KG1 (cell line): ENCODE measurements around the gene BCAS4.

Experiments
- DNase-seq: peaks from one replicate; lab custom pipeline; 2025; lab: John Stamatoyannopoulos, UW

The BCAS4 gene

DNA sequence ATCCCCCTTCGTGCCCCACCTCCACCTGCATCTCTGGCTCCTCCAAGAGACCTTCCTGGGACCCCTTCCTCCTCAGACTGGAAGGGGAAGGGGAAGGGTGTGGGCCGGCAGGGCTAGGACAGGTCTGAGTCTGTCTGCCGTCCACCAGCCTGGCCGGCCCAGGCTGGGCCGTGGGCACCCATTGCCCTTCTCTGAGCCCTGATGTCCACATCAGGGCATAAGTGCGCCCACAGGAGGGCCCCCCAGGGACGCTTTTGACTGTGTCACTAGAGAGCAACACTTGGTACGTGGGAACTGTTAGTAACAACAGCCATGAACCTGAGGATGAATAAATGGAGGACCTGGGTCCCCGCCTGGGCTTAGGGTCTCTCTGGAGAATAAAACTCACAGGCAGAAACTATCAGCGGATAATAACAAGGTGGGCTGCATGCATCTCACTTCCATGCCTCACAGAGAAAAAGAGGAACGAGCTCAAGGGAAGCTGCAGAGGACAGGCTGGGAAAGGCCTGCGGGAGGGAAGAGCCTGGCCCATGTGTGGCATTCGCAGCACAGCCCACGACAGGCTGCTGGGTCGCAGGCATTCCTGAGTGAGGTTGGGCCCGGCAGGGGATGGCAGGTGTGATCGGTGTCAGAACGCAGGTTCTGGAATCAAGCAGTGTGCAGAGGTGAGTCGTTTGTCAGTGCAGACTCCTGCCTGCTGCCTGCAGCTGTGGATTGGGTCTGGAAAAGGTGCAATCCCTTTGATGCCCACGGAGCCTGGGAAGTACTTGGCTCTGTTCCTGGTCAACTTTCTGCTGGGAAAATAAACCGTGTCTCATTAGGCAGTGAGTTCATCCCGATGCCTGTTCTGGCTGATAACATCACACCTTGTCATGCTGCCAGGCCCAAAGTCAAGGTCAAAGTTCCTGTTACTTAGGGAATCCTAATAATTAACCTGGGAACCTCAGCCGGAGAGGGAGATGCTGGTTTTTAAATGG lies 60.9 kb downstream of the BCAS4 start:
- DNase-seq = no peak

DNA sequence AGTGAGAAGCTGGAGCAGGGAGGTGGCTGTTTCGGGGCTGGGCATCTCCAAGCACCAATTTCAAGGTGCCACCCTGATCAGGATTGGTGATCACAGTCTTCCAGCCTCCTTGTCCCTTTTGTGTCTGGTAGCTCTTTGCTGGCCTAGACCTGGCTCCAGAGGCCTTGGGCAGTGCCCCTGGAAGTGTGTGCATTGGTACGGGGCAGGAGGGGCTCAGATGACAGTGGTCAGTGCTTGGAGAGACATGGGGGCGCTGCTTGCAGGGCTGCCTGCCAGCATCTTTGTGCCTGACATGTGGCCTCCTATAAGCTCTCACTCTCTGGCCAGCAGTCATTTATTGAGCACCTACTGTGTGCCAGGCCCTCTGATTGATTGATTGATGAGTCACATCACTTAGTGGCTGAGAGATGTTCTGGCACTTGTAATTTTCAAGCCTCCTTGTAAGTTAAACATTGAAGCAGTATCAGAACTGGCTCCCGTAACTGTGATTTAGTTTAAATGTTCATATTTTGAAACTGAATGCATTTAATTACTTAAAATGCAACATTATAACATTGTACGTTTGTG lies 61.7 kb downstream of the BCAS4 start:
- DNase-seq = no peak

DNA sequence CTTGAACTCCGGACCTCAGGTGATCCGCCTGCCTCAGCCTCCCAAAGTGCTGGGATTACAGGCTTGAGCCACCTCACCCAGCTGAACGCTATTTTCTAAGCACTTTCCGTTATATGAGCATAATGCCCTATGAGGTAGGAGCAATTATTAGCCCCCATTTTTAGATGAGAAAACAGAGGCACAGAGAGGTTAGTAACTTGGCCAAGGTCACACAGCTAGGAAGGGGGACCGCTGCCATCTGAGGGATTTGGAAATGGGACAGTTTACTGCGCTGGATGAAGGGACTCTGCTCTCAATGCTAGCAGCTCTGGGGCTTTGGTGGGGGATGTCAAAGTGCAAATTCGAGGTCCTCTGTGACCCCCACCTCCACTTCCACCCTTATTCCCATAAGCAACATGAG lies 62.5 kb downstream of the BCAS4 start:
- no peak for DNase-seq

DNA sequence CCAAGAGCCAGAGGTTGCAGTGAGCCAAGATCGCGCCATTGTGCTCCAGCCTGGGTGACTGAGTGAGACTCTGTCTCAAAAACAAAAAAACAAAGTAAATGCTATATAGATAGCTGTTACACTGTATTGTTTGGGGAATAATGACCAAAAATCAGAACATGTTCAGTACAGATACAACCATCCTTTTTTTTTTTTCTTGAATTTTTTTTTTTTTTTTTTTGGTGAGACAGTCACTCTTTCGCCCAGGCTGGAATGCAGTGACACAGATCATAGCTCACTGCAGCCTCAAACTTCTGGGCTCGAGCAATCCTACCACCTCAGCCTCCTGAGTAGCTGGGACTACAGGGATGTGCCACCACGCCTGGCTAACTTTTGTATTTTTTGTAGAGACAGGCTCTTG lies 63.7 kb downstream of the BCAS4 start:
- DNase-seq = no peak

DNA sequence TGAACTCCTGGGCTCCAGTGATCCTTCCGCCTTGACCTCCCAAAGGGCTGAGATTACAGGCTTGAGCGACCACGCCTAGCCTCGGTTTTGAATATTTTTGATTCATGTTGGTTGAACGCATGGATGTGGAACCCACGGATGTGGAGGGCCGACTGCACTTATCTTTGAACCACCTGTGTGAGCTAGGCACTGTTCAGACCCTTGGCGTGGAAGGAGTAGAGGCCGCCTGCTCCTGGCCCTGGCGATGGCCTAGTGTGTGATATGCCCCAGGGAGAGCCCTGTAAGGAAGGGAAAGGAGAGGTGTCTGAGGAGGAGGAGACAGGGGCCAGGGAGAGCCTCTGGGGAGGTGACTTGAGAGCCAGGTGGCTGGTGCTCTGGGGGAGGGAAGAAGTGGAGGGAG lies 64.3 kb downstream of the BCAS4 start:
- DNase-seq = no peak

DNA sequence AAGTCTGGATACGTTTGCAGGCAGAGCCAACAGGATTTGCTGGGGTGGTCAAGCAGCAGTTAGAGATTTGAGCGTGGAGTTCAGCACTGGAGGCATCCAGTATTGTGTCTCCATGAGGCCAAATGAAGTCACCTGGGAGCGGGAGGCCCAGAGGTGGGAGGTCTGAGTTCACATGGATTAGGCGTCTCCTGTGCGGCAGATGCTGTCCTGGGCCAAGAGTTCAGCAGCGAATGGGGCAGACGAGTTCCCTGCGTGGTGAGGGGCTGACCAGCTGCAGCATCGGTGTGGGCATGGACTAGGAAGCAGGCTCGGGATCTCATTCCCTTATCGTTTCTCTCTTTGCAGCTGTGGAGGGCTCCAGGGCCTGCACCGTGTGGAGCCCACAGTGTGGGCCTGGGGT lies 66.2 kb downstream of the BCAS4 start:
- no peak for DNase-seq

DNA sequence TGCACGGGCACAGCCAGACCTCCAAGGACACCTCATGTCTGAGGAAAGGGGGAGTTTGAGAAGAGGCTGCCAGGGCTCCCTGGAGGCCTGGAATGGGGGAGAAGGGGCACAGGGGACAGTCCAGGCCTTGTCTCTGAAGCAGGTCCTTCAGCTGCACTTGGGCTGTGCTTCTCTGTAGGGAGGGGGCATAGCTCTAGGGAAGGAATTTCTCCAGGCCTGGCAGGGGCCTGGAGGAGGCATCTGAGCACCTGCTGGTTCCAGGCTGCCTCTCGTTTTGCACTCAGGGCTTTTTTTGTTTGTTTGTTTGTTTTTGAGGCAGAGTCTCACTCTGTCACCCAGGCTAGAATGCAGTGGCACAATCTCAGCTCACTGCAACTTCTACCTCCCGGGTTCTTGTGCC lies 67.7 kb downstream of the BCAS4 start:
- DNase-seq = no peak

DNA sequence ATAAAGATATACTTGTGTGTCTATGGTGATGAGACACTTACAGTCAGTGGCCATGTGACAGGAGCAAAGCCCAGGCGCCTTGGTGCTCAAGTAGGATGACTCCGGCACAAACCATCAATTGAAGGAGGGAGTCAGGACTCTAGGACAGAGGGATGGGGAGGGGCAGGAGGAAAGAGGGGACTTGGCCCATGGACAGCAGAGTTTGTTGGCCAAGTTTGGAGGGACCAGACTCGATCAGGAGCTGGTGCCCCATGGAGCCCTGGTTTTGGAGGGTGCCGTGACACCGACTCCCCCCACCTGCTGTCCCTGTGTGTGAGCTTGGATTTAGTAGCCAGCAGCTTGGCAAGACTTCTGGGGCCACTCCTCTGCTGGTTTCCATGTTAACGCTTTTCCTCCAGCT lies 70.3 kb downstream of the BCAS4 start:
- DNase-seq = no peak

DNA sequence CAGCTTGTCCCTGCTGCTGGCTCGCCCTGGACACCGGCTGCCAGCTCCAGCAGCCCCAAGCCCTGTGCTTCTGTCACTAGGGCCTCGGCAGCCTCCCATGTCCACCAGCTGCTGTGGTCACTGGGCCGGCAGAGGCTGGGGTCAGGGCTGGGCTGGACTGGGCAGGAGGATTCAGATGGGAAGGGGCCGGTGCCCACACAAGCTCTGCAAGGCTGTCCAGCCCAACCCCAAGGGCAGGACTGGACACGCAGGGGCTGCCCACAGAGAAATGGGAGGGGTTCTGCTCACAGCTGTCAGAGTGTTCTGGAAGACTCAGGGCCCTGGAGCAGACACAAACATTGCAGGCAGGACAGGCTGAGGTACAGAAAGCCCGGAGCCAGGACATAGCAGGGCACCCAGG lies 70.7 kb downstream of the BCAS4 start:
- no peak for DNase-seq

GRCh38 chr20:50866036-50866685 lies 71.3 kb downstream of the BCAS4 start:
- DNase-seq = no peak

- no peak for DNase-seq
Measured at GRCh38 chr20:50866831-50867230, 72.0 kb downstream of the BCAS4 start.

DNA sequence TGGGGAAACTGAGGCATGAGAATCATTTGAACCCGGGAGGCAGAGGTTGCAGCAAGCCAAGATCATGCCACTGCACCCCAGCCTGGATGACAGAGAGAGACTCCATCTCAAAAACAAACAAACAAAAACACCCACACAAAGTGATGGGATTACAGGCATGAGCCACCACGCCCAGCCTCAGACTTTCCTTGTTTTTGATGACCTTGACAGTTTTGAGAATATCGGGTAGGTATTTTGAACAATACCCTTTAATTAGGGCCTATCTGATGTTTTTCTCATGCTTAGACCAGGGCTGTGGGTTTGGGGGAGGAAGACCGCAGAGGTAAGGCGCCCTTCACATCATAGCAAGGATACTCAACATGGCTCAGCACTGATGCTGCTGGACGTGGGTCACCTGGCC lies 72.9 kb downstream of the BCAS4 start:
- no peak for DNase-seq

GRCh38 chr20:50868509-50869495 lies 73.9 kb downstream of the BCAS4 start:
- no peak for DNase-seq

GRCh38 chr20:50870561-50871161 lies 75.8 kb downstream of the BCAS4 start:
- no peak for DNase-seq

- DNase-seq = no peak
Measured at GRCh38 chr20:50872560-50873425, 77.9 kb downstream of the BCAS4 start.

DNA sequence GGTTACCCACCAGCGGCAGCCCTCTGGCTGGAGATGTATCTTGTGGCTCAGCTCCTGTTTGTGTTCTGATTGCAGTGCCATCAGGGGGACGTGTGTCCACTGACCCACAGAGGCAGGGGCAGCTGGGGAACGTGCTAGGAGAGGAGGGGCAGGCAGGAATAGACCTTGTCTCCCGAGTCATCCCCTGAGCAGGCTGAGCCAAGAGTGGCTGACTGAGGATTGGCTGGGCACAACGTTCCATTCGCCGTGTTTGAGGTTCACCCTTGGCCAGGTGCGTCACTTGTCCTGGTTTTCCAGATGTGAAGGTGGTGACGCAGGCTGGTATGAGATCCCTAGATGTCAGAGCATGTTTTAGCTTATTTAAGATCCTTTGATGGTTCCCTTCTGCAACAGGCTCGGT lies 78.7 kb downstream of the BCAS4 start:
- no peak for DNase-seq

GRCh38 chr20:50874111-50874757 lies 79.4 kb downstream of the BCAS4 start:
- no peak for DNase-seq

DNA sequence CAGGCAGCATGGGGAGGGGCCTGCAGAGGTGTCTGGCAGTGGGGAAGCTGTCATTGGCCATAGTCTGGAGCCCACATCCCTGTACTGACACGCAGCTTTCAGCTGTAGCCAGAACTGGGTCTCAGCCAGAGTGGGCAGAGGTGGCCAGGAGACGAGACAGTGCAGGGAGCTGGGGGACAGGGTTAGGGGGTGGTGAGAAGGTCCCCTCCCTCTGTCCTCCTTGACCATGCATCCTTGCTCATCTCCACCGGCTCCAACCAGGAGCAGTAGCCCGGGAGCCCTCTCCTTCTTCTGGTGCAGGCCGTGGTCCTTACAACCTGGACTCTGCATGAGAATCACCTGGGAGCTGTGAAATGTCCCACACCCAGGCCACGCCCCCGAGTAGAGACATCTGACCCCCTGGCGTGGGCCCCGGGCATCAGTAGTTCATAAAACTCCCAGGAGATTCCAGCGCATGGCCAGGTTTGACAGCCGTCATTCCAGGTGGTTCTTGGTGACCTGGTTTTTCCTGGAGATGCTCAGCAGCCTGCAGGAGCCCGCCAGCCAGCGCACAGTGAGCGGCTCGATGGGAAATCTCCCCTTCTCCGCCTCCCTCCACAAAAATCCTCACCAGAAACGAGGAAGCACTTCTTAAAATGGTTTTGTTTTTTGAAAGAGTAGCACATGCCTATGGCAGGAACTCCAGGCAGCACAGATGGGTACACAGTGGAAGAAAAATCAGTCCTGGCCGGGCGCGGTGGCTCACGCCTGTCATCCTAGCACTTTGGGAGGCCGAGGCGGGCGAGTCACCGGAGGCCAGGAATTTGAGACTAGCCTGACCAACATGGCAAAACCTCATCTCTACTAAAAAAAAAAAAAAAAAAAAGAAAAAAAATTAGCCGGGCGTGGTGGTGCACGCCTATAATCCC lies 80.2 kb downstream of the BCAS4 start:
- no peak for DNase-seq
